GM19238 (cell line): Measurements from ENCODE around the gene RBMXL3.

Experiments used
- DNase-seq: peaks from one replicate; pipeline ENCODE4 v3.0.0; 2011; ENCODE audit warnings: low spot score; ENCODE audit not compliant: insufficient read length

The RBMXL3 gene

GRCh38 chrX:115233497-115234455 is 44.6 kb downstream of the RBMXL3 start, which contains the start of gene LRCH2:
Gene LRCH2 (minus strand): TSS chrX:115234096. CDS start chrX:115234041, 55 bp downstream.
- DNase-seq, result no peak

DNA sequence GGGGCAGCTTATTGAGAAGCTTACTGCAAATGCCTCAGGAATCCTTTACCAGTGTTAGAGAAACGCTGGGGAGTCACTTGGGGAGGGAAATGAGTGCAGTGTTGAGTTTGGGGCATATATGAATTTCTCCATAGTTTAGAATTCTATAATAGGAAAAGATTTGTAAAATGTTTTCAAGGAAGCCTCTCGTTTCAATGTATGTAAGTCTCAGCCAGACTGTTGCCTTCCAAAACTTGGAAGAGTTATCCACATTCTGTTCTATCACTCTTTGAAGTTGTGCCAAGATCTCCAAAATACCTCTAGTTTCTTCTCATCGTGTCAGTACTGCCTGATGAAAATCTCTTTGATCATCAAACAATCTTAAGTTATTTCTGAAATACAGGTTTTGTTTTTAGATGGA is 45.3 kb downstream of the RBMXL3 start:
- no peak for DNase-seq

DNA sequence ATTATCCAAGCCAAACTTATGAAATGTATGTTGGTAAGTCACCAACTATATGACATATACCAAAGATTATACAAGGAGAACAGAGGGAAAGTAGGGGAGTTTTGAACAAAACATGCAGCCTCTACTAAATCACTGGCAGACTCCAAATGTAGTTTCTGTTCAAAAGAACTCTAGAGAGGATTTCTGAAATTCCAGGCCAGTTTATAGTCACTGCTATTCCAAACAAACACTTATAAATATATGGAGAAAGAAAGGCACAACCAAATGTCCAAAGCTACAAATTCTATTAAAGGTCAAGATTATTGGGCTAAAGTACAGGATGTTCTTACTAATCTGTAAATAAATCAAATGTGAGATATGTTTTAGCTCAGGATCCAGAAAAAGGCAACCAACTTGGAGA is 47.4 kb downstream of the RBMXL3 start:
- no peak for DNase-seq

DNA sequence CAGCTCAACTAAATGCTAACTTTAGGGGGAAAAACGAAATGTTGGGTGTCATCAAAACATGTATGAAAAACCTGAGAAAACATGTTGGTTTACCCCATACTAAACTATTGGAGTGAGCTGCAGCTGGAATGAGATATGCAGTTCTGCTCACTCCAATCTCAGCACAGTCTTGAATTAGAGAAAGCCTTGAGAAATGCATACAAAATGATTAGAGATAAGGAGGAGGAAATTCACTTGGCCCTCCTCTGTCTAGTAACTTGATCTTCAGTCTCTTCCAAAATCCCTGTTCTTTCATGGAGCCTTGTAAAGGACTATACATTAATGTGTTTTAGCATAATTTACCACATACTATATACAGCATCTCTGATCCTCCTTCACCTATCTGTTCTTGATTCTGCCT is 47.8 kb downstream of the RBMXL3 start:
- DNase-seq, result no peak
